ENCODE data around the gene SLC25A15. TPM values are rescaled to one million over a fixed set of nuclear protein-coding genes. Genes with fewer than 3 reads are reported as not detected.
A peak's percentile ranks its signal among the peaks of the same experiment; 100 is the strongest.

Gene SLC25A15
- total RNA-seq, 1 donor from 2014 or later = 8.3 TPM

DNA sequence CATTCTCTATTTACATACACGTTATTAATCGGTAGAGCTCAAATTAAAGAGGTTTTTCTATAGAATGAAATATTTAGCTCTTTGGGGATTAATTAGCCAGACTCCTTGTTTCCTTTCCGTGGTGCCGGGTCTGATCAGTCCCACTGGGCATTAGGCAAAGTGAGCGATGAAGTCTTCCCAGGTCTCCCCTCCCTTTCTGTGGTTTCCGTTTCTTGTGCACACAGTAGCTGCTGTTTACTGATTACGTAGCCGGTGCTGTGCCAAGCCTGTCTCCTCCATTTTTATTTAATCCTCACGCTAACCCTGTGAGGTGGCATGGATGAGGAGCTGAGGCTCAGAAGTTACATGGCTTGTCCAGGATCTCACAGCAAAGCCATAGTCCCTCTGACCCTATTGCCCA is 9.0 kb downstream of the SLC25A15 start:
- DNase-seq (ENCODE audit: extremely low spot score, unreplicated experiment) = no peak
- no peak overlapping the region for H3K27ac Mint-ChIP-seq (ENCODE audit: unreplicated experiment)
- H3K9me3 Mint-ChIP-seq (ENCODE audit: unreplicated experiment) = no peaks in the 10 kb centered on the region
- TF ChIP-seq, protein P1, sequence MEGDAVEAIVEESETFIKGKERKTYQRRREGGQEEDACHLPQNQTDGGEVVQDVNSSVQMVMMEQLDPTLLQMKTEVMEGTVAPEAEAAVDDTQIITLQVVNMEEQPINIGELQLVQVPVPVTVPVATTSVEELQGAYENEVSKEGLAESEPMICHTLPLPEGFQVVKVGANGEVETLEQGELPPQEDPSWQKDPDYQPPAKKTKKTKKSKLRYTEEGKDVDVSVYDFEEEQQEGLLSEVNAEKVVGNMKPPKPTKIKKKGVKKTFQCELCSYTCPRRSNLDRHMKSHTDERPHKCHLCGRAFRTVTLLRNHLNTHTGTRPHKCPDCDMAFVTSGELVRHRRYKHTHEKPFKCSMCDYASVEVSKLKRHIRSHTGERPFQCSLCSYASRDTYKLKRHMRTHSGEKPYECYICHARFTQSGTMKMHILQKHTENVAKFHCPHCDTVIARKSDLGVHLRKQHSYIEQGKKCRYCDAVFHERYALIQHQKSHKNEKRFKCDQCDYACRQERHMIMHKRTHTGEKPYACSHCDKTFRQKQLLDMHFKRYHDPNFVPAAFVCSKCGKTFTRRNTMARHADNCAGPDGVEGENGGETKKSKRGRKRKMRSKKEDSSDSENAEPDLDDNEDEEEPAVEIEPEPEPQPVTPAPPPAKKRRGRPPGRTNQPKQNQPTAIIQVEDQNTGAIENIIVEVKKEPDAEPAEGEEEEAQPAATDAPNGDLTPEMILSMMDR (IDR thresholded peaks at IDR 0.05) = no peak
- no peak overlapping the region for H3K4me3 Mint-ChIP-seq (ENCODE audit: unreplicated experiment)
- H3K36me3 Mint-ChIP-seq (ENCODE audit: unreplicated experiment) = peaks cover 19% of the 10 kb centered on the region
- H3K4me1 Mint-ChIP-seq (ENCODE audit: unreplicated experiment) = no peaks in the 10 kb centered on the region
- no peaks in the 10 kb centered on the region for H3K27me3 Mint-ChIP-seq (ENCODE audit: unreplicated experiment)

DNA sequence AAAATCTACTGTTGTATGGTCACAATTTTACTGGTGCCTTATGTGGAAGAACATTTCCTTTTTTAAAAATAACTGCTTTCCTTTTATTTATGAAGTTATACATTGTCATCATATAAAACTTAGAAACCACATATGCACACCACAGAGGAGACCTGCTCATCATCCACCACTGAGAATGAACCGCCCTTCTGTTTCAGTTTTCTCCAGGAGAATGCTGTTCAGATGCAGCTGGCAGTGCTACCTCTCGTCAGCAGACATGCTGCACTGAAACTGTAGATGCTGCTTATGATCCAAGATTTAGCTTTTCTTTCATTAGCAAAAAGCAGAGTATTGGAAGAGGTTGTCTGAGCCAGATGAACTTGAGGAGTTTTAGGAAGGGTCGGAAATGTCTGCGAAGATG is 10.1 kb downstream of the SLC25A15 start:
- Mint-ChIP-seq H3K36me3 (ENCODE audit: unreplicated experiment) (peaks cover 23% of the 10 kb centered on the region), H3K9me3 (ENCODE audit: unreplicated experiment) (no peaks in the 10 kb centered on the region)

DNA sequence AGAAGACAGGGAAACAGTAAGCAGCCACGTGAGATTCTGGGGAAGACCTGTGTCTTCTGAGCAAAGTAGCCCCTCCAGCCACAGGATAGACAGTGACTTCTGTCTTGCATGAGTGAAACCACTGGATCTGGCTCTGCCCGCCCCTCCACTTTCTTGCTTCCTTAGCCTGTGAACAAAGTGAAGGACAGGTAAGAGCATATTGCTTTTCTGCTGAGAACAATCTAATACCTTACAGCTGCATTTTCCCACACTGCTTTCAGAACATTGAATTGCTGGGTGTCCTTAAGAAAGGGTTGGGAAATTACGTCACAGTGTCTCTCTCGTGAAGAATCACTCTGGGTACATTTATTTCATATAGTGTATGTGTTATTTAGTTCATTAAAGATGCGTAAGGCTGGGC is 11.1 kb downstream of the SLC25A15 start:
- no peak for DNase-seq (ENCODE audit: extremely low spot score, unreplicated experiment)
- TF ChIP-seq, protein P1 (IDR thresholded peaks at IDR 0.05) = no peak
- Mint-ChIP-seq H3K27ac (ENCODE audit: unreplicated experiment) (no peak overlapping the region), H3K9me3 (ENCODE audit: unreplicated experiment) (no peaks in the 10 kb centered on the region), H3K36me3 (ENCODE audit: unreplicated experiment) (peaks cover 18% of the 10 kb centered on the region), H3K4me1 (ENCODE audit: unreplicated experiment) (no peaks in the 10 kb centered on the region), H3K4me3 (ENCODE audit: unreplicated experiment) (no peak overlapping the region), H3K27me3 (ENCODE audit: unreplicated experiment) (no peaks in the 10 kb centered on the region)

More for the DNA sequence above, 10.1 kb downstream of the SLC25A15 start:
- H3K4me1 Mint-ChIP-seq (ENCODE audit: unreplicated experiment) = no peaks in the 10 kb centered on the region
- H3K27ac Mint-ChIP-seq (ENCODE audit: unreplicated experiment) = no peak overlapping the region
- H3K4me3 Mint-ChIP-seq (ENCODE audit: unreplicated experiment) = no peak overlapping the region
- no peak for DNase-seq (ENCODE audit: extremely low spot score, unreplicated experiment)
- TF ChIP-seq, protein P1 (IDR thresholded peaks at IDR 0.05) = no peak
- no peaks in the 10 kb centered on the region for H3K27me3 Mint-ChIP-seq (ENCODE audit: unreplicated experiment)

DNA sequence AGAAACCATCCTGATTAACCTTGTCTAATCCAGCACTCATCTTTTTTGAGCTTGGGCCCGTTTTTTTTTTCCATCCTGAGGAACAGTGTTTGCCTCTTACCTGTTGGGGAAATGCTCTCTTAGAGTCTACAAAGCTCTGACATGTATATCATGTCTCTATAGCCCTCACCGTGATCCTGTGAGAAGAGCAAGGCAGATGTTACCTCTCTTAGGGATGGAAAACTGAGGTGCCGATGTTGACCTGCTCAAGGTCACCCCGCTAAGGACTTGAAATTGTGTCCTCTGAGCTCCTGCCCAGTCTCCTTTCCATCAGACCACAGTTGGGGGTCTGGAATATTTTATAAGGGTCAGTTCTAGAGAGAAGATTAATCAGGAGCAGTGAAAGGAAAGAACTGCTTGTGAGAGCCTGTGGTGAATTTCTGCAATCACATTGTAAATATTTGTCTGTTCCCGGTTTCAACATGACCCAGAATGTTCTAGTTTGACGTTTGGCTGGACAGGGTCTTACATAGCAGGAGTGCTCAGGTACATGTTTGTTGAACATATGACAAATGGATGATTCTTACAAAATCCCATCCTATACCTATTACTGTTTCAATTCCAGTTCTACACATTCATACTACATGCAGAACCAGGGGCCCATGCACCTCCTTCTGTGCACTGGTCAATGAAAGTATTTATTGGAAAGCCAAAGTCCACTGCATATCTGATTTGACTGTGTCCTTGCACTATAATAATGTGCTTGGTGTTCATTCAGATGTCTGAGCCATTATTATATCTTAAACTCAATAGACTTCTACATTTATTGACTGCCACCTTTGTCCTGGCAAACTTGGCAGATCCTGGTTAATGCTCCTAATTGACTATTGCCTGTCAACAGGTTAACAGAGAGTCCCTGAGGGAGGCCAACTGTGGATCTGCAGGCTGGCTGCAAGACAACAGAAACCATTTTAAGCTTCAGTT is 12.1 kb downstream of the SLC25A15 start:
- no peaks in the 10 kb centered on the region for H3K4me1 Mint-ChIP-seq (ENCODE audit: unreplicated experiment)
- peak; percentile 10 for DNase-seq (ENCODE audit: extremely low spot score, unreplicated experiment)
- TF ChIP-seq, protein P1 (IDR thresholded peaks at IDR 0.05) = no peak
- H3K4me3 Mint-ChIP-seq (ENCODE audit: unreplicated experiment) = no peak overlapping the region
- no peaks in the 10 kb centered on the region for H3K27me3 Mint-ChIP-seq (ENCODE audit: unreplicated experiment)
- H3K36me3 Mint-ChIP-seq (ENCODE audit: unreplicated experiment) = peaks cover 24% of the 10 kb centered on the region
- no peaks in the 10 kb centered on the region for H3K9me3 Mint-ChIP-seq (ENCODE audit: unreplicated experiment)
- H3K27ac Mint-ChIP-seq (ENCODE audit: unreplicated experiment) = no peak overlapping the region

DNA sequence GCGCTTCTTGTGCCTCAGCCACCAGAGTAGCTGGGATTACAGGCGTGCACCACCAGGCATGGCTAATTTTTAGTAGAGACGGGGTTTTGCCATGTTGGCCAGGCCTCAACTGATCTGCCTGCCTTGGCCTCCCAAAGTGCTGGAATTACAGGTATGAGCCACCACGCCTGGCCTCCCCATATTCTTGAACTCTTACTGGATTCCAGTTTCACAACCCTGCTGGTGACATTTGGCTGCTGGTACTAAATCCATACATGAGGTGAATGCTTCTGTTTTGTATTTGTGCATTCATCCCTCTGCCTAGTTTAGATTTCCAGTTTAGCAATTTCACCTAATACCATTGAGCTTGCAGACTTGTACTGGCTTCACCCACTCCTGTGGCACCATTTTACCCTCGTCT is 13.9 kb downstream of the SLC25A15 start:
- TF ChIP-seq, protein P1 (IDR thresholded peaks at IDR 0.05) = no peak
- Mint-ChIP-seq H3K27me3 (ENCODE audit: unreplicated experiment) (no peaks in the 10 kb centered on the region), H3K4me3 (ENCODE audit: unreplicated experiment) (no peak overlapping the region), H3K4me1 (ENCODE audit: unreplicated experiment) (no peaks in the 10 kb centered on the region), H3K36me3 (ENCODE audit: unreplicated experiment) (peaks cover 31% of the 10 kb centered on the region), H3K9me3 (ENCODE audit: unreplicated experiment) (no peaks in the 10 kb centered on the region), H3K27ac (ENCODE audit: unreplicated experiment) (no peak overlapping the region)
- DNase-seq (ENCODE audit: extremely low spot score, unreplicated experiment) = peak; percentile 57

Measured in osteocyte (in vitro differentiated cells).